GM21526 (cell line): ENCODE results near the gene CD74.
A peak's percentile ranks its signal among the peaks of the same experiment; 100 is the strongest.

ENCODE experiments used
- ATAC-seq: cut with Tn5 transposase; IDR thresholded peaks from one replicate; pipeline ENCODE4 v1.9.1; 2021; ENCODE audit warnings: moderate library complexity; ENCODE audit not compliant: unreplicated experiment, low FRiP score

CD74 gene

DNA sequence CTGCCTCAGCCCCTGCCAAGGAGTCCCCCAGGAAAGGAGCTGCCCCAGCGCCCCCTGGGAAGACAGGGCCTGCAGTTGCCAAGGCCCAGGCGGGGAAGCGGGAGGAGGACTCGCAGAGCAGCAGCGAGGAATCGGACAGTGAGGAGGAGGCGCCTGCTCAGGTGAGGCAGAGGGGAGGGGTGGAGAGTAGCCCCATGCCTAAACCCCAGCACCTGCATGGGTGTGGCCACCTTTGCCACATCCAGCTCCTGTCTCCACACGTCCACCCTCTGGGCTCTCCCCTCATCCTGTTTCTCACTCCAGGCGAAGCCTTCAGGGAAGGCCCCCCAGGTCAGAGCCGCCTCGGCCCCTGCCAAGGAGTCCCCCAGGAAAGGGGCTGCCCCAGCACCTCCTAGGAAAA lies 38.1 kb downstream of the CD74 start:
- no peak for ATAC-seq

DNA sequence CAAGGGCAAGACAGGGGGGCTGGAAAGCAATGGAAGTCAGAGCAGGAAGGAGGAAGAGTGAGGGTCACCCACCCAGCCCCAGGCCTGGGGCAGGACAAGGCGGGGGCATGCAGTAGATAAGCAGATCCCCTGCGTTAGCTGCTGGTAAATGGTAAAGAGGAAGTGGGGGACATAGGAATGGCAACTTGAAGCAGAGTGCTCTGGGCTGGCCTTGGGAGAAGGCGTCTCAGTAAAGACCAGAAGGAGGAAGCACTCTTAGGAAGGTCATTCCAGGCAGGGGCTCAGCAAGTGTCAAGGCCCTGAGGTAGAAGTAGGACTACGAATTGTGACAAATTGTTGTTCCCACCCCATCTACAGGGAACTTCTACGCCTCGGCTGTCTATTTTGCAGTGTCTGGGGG lies 40.1 kb downstream of the CD74 start:
- no peak for ATAC-seq

GRCh38 chr5:150368526-150368925 lies 44.2 kb downstream of the CD74 start:
- ATAC-seq, result no peak

GRCh38 chr5:150364004-150364403 lies 48.7 kb downstream of the CD74 start:
- no peak for ATAC-seq

- ATAC-seq, result no peak
Observed at GRCh38 chr5:150363185-150363584, 49.5 kb downstream of the CD74 start.

GRCh38 chr5:150361301-150361700 lies 51.4 kb downstream of the CD74 start:
- peak; percentile 43 for ATAC-seq

- no peak for ATAC-seq
Observed at GRCh38 chr5:150358261-150359095, 54.2 kb downstream of the CD74 start.

GRCh38 chr5:150357326-150358260 lies 55.1 kb downstream of the CD74 start, which contains the start of gene TCOF1:
Gene TCOF1, plus strand, starts transcription at chr5:150357697. Its CDS starts 50 bp downstream, at chr5:150357747.
- ATAC-seq, result peak; percentile 88

DNA sequence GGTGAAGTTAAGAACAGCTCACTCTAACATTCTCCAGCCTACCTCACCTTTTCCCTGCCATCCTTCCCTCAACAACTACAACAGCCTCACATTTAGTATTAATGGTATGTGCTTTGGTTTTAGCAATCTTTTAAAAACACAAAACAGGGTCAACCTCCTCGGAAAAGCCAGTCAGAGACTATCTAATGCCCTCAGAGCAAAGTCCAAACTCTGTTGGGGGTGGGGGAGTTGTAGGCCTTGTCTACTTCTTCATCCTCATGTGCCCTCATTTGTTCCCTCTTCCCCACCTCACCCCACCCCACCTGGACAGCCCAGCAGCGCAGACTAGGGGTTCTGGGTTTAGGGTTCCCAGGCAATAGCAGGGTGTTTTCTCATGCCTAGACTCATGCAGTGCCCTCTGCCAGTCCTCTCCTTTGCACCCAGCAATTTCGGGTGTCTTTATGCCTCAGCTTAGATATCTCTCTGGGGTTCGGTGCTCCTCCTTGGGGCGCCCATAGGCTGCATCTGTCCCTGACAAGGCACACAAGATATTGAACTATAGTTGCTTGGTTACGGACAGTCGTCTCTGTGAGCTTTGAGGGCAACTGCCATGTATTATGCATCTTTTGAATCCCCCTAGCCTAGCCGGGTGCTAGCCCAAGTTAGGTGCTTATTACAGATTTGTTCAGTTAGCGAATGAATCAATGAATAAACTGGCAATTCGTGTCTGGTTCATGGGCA lies 56.0 kb downstream of the CD74 start:
- ATAC-seq, result no peak

GRCh38 chr5:150355791-150356190 lies 56.9 kb downstream of the CD74 start:
- no peak for ATAC-seq

- no peak for ATAC-seq
Observed at GRCh38 chr5:150353032-150353675, 59.6 kb downstream of the CD74 start.

DNA sequence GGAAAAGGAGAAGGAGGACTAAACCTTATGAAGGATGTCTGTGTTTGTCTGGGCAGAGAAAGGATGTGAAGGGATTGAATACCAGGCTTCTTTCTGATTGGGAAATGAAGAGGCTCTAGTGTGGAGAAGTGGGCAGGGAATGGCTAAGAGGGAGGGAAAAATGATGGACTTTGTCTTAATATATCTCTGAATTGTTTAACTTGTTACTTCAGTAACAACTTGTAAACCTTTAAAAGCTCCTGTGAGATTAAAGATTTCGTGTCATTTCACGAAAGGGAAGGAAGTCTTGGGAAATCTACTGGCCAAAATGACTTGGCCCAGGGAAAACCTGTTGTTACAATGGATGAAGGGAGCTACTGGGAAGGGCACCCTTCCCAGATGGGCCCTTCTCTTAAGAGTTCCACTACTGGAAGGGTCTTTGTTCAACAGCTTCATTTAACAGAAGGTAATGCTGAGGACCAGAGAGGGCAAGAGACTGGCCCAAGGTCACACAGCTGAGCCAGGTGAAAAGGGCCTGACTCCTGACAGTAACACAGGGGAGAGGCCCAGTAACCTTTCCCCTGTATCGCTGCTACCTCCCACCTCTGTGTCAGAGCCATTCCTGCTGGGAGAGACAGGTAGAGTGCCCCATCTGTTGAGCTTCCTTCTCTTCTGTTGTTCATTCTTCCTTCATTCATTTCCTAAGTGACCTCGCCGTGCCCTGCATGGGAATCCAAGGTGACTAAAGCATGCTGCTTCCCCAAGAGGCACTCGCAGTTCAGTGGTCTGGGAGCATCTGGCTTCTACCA lies 60.3 kb downstream of the CD74 start:
- ATAC-seq, result no peak
